Measurements from ENCODE around the gene RMDN3.

DNA sequence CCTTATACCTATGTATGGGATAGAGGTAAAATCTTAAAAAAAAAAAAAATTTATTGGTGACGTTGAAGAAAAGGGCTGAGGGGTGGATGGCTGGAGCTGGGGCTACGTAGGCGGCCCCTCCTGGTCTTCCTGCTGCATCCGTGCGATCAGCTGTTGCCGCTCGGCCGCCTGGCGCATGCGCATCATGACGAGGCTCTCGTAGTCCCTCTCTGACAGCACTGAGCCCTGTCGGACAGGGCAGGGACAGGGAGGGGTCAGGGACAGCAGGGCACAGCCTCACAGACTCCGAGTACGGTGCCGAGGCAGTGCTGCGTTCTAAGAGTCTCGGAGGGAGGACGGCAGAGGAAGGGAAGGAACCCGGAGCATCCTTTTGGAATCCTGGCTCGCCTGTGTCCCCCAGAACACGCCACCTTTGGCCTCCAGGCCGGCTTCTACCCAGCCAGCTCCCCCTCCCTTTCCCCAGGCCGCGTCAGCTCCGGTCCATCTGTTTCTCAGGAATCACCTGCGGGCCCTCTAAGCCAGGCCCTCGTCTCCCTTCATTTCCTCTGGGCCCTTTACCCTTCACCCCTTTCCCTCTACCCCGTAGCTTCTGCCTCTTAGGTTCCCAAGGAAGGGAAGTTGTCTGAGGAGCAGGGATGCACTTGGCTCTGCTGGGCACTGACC, 12.9 kb upstream of the RMDN3 start:
- TF ChIP-seq, protein P1, sequence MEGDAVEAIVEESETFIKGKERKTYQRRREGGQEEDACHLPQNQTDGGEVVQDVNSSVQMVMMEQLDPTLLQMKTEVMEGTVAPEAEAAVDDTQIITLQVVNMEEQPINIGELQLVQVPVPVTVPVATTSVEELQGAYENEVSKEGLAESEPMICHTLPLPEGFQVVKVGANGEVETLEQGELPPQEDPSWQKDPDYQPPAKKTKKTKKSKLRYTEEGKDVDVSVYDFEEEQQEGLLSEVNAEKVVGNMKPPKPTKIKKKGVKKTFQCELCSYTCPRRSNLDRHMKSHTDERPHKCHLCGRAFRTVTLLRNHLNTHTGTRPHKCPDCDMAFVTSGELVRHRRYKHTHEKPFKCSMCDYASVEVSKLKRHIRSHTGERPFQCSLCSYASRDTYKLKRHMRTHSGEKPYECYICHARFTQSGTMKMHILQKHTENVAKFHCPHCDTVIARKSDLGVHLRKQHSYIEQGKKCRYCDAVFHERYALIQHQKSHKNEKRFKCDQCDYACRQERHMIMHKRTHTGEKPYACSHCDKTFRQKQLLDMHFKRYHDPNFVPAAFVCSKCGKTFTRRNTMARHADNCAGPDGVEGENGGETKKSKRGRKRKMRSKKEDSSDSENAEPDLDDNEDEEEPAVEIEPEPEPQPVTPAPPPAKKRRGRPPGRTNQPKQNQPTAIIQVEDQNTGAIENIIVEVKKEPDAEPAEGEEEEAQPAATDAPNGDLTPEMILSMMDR (IDR thresholded peaks at IDR 0.05; ENCODE audit: low read depth, low read length, missing input control): no peak
- TF ChIP-seq REST (IDR thresholded peaks at IDR 0.05) (no peak), RXRA (IDR thresholded peaks at IDR 0.05) (no peak)
